GM18505 (cell line): Measurements from ENCODE around the gene STON1.
"Not testable (repeated sequence)": the region's sequence is repeated elsewhere in the genome, so short reads cannot be mapped to it uniquely, and the experiment has no call there.

Experiments used
- ATAC-seq: cut with Tn5 transposase; IDR thresholded peaks from one replicate; pipeline ENCODE4 v1.9.1; 2021; ENCODE audit not compliant: unreplicated experiment
- POLR2A ChIP-seq: IDR thresholded peaks from 4 replicates; pipeline ENCODE4 v1.6.1; 2011; ENCODE audit warnings: borderline replicate concordance; ENCODE audit not compliant: insufficient read depth, insufficient read length; ENCODE audit errors: extremely low read depth

The STON1 gene

DNA sequence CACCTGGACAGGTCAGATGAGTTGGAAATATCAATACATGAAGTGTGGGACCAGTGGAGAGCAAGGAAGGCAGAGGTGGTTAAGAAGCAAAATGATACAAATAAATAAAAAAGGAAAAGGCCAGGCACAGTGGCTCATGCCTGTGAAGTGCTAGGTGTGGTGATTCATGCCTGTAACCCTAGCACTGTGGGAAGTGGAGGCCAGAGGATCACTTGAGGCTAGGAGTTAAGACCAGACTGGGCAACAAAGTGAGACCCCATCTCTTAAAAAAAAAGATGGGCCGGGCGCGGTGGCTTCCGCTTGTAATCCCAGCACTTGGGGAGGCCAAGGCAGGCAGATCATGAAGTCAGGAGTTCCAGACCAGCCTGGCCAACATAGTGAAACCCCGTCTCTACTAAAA, 2.9 kb downstream of the STON1 start:
- no peak for ATAC-seq
- TF ChIP-seq POLR2A = no peak

DNA sequence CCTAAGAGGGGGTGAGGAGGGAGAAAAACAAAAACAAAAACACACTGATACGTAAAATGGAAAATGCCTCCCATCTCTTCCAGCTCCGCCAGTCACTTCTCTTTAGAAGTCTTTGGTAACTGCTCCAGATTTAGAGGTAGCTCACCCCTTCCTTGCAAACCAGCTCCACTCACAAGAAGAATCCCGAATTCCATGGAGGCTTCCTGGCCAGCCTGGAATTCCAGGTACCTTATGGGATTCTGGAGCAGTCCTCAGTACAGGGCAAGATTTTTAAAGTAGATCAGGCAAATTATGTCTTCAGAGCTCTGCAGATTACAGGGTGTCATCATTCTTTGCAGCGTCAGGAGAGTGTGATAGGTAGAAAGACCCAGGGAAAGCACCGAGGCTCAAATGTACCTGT, 4.8 kb downstream of the STON1 start:
- no peak for ATAC-seq

DNA sequence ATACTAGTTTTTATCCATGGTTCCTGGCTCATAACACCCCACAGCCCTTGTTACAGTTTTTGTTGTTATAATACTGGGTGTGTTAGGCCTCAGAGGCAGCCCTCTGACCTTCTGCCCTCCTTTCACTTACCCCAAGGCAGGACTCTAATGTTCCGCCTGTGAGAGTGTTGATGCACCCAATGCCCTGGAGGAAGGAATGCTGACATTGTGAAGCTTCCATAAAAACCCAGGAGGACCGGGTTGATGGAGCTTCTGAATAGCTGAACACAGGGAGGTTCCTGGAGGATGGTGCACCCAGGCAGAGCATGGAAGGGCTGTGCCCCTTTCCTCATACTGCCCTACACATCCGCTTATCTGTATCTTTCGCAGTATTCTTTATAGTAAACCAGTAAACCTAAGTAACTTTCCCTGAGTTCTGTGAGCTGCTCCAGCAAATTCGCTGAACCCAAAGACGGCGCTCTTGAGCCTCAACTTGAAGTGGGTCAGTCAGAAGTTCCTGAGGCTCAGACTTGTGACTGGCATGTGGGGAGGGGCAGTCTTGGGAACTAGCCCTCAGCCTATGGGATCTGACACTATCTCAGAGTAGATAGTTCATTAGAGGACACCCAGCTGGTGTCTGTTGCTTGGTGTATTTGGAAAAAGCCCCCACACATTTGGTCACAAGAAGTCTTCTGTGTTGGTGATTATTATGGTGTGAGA, 10.4 kb downstream of the STON1 start:
- TF ChIP-seq POLR2A = no peak
- ATAC-seq = no peak

More for the DNA sequence above, 4.8 kb downstream of the STON1 start:
- TF ChIP-seq POLR2A = no peak

DNA sequence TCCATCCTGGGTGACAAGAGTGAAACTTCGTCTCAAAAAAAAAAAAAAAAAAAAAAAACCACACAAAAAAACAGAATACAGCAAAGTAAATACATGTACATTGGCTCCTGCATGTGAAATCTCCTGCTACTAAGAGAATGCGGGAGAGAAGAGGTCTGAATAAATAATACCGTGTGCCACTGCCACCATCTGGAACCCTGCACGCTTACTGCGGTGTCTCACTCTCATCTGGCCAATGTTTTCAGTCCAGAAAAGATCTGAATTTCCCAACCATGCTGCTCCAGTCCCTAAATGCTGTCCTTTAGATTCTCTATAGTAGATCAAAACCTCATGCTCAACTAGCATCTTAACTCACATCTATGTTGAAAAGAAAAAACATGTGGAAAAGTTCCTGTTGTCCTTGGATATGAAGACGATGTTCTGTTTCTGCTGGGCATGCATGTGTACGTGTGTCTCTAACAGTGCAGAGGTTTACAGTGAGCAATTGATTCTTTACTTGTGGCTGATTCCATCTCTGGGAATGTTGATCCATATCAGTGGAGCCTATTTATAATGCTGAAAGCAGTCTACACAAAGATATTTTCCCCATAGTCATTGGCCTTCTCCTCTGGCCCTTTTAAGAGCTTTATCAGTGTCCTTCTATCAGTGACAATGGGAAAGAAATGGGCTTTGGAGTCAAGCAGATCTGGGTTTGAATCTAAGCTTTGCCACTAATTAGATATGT, 11.9 kb downstream of the STON1 start:
- no peak for ATAC-seq
- TF ChIP-seq POLR2A = no peak

DNA sequence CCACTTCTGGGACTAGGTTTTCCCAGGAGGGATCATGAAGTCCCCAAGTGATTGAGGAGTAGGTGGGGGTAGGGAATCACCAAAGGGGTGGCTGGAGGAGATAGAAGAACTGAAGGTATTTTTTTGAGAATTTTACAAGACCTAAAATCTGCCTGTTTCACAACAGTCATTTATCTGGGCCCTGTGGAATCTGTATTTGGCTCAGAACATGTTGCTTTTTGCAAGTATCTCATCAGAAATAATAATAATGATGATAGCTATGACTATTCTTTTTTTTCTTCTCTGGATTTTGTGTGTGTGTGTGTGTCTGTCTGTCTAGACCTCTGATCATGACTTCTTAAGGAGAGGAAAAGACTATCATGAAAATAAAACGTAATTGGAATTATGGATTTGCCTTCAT, 13.9 kb downstream of the STON1 start:
- no peak for ATAC-seq
- TF ChIP-seq POLR2A = no peak

DNA sequence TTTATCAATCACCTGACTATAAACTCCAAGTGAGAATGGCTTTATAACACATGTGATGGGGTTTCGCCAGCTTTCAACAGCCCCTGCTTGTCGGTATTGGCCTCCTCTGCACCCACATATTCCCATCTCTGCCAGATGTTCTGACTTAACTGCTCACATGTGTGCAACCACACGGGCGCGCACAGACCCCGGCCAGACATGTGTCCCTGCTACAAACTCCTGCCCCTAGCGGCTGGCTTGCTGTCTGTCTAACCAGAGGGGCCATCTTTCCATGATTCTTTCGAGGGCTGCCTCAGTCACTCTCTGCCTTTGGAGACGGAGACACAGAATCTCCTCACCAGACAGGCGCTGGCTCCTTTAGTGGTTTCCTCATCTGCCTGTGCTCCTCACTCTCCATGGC, 15.3 kb downstream of the STON1 start:
- no peak for ATAC-seq

DNA sequence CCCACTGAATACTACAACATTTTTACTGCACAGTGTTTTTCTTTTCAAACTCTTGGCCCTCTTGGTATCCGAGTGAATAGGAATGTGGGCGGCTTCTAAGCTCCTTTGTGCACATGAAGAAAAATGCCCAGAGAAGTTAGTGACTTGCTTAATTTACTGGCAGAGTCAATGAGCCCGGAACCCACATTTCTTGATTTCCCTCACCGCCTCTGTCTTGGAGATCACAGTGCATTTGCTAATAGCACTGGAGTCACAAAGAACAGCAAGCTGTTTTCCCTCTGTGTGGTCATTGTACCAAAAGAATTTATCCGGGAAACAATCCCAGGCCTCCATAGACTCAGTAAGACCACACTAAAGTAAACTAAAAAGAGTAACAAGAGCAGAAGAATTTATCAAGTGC, 18.9 kb downstream of the STON1 start:
- TF ChIP-seq POLR2A = no peak
- no peak for ATAC-seq

More for the DNA sequence above, 15.3 kb downstream of the STON1 start:
- TF ChIP-seq POLR2A = no peak

DNA sequence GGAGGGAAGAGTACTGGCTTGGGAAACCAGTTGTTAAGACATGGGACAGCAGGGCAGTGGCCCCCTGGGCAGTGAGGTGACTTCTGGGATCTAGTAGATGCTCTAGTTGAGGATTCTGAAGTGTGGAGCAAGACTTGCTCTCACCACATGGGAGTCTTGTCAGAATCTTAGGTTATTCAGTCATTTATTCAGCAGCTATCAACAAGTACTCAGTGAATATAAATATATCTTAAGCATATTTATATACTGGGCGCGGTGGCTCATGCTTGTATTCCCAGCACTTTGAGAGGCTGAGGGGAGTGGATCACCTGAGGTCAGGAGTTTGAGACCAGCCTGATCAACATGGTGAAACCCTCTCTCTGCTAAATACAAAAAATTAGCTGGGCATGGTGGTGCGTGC, 20.0 kb downstream of the STON1 start:
- TF ChIP-seq POLR2A = no peak
- ATAC-seq = no peak

DNA sequence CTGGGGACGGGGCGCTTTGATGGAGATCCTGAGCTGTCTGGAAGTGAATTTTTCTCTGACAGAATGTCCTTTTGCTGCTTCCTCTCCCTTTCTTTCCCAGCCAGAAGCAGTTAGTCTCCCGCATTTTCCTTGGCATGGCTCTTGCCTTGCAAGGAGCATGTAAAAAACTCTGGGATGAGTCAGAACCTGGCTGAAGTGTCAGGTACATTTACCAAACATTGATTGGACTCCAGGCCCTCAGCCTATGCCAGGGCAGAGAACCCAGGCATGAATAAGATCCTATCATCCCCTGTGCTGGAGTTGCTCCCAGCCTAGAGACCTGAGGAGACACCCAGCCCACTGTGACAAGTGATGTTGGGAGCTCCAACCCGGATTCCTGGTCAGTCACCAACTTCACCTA, 21.6 kb downstream of the STON1 start:
- ATAC-seq = no peak
- no peak for TF ChIP-seq POLR2A

DNA sequence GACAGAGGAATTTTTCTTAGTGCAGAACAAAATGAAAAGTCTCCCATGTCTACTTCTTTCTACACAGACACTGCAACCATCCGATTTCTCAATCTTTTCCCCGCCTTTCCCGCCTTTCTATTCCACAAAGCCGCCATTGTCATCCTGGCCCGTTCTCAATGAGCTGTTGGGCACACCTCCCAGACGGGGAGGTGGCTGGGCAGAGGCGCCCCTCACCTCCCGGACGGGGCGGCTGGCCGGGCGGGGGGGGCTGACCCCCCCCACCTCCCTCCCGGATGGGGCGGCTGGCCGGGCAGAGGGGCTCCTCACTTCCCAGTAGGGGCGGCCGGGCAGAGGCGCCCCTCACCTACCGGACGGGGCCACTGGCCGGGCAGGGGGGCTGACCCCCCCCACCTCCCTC, 25.1 kb downstream of the STON1 start:
- not testable (repeated sequence) for ATAC-seq

DNA sequence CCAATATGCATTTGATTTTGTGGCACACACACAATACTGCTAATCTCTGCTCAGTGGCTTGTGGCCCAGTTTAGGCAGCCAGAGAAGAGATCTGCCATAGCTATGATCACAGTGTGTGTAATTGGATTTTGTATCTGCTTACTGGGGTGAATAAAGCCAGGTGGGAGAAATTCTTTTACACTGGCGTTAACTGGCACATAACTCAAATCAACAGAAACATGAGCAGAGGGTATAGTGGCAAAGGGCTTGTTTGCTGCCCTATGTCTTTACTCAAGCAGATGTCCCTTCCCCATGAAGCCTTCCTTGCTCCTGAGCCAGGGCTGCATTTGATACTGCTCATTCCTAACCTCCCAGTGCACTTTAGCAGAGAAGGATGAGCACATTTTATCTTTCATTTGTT, 28.5 kb downstream of the STON1 start:
- ATAC-seq = no peak
- TF ChIP-seq POLR2A = no peak

DNA sequence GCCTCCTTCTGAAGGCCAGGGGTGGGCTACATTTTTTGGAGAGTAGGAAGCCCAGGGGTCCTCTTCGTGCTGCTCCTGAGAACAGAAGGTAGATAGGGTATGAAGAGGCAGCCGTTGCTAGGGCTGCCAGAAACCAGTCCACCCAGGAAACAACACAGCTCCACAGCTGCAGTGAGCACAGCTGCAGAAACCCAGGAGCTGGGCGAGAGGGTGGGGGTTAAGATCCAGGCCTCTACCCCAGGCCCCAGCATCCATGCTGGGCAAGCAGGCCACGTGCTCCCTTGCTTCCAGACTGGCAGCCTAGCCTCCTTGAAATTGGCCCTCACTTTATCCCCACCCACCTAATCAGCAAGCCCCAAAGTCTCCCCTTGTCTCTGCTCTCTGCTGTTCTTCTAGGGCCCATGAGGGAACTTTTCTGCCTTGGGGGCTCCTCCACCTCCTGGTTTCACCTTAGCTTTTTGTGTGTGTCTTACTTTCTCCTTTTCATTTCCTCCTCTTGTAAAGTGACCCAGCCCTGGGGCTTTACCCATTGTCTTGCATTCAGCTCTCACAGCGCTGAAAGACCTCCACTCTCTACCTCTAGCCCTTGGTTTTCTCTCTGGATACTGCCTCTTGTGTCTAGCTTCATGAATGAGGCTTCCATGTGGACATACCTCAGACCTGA, 30.7 kb downstream of the STON1 start:
- ATAC-seq = no peak
- no peak for TF ChIP-seq POLR2A

DNA sequence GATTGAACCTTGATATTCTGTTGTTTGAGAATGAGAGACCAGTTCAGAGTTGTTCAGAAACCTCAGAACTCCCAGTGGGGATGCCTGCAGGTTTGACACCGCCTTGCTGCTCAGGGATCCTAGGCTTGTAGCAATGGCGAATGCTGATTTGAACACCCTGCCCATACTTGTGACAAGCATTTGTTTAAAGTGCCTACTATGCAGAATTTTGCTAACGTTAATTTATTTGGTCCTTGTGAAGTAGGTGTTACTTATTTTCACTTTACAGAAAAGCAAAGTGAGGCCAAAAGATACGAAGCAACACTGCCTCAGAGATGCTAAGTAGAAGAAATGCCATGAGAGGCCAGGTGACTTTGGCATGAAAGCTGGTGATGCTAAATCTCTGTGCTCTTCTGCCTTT, 32.3 kb downstream of the STON1 start:
- no peak for ATAC-seq
- TF ChIP-seq POLR2A = no peak
